Measurements from ENCODE around the gene OTOA.
A peak's percentile ranks its signal among the peaks of the same experiment; 100 is the strongest.
"Not testable (repeated sequence)": the region's sequence is repeated elsewhere in the genome, so short reads cannot be mapped to it uniquely, and the experiment has no call there.

Gene OTOA

DNA sequence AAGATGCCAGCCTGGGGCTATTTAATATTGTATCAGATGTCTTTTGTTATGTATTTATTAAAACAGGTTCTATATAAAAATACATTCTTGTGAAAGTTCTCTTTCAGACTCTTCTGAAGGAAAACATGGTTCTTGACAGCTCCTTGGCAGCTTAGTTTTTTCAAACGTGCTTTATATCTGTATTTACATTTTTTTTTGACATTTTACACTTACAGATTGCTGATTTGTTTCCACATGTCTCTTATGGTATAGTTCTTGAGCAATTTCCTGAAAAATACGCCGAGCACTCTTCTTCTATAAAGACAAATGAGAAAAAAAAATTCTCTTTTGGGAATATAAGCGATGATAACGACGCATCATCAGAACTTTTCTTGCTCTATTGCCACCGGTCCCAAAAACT lies 20.9 kb upstream of the OTOA start:
- no peak for DNase-seq

DNA sequence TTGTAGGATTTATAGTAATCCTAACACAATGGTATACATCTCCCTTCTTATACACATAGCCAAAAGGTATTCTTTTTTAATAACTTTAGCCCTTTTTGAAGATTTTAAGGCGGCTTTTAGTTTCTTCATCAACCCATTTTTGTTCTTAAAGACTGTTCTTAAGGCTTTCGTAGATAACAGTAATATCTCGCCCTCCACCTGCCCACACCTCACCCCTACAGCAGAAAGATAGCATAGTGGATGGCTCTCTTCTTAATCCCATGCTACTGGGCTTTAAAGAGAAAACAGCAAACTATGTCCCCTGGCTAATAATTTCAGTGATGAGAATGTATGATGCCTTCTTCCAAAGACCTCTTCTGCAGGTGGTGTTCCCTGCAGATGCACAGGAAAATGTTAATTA lies 20.0 kb upstream of the OTOA start:
- DNase-seq: no peak

DNA sequence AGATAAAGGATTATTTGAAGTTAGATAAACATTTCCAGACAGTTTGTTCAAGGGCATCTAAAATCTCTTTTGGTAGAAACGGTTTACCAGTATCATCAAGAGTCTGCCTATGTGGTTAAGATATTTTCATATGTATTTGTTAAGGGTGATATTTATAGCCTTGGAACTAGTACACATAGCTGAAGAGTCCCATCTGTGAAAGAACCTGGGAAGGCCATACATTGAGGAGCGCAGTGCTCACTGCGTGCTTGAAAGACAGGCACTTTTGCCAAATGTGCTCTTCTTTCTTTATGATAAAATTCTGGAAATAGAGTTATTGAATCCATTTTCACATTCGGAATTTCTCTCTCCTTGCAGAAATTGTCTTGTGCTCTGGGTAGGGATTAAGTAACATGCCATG lies 19.1 kb upstream of the OTOA start:
- DNase-seq: no peak

DNA sequence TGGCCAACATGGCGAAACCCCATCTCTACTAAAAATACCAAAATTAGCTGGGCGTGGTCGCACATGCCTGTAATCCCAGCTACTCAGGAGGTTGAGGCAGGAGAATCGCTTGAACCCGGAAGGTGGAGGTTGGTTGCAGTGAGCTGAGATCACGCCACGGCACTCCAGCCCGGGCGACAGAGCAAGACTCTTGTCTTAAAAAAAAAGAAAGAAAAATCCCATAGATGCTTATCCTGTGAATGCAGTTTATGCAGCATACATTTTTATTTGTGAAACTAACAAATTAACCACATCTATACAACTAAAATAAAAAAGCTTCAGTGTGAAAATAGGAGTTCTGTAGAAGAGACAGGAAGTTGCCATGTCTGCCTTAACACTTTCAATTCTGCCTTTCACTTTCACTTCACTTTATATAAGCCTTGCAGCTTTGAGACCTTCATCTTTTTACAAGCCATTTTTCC lies 18.5 kb upstream of the OTOA start:
- no peak for DNase-seq

DNA sequence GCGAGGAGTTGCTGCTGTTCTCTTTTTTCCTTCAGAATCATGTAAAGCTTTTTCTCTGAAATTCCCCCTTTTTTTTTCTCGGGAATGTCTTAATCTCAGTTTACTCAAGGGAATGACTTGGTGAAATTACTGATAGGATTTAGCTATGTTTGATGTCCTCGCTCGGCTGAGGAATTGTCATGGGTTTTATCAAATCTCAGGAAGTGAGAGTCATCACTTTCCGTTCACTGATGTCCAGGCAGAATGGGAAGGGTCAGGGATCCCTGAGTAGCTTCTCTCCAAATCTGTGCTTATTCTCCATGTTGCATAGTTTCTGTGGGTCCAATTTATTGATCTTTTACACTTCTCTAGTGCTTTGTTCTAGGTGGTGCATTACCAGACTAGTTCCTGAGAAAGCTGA lies 17.7 kb upstream of the OTOA start:
- no peak for DNase-seq

DNA sequence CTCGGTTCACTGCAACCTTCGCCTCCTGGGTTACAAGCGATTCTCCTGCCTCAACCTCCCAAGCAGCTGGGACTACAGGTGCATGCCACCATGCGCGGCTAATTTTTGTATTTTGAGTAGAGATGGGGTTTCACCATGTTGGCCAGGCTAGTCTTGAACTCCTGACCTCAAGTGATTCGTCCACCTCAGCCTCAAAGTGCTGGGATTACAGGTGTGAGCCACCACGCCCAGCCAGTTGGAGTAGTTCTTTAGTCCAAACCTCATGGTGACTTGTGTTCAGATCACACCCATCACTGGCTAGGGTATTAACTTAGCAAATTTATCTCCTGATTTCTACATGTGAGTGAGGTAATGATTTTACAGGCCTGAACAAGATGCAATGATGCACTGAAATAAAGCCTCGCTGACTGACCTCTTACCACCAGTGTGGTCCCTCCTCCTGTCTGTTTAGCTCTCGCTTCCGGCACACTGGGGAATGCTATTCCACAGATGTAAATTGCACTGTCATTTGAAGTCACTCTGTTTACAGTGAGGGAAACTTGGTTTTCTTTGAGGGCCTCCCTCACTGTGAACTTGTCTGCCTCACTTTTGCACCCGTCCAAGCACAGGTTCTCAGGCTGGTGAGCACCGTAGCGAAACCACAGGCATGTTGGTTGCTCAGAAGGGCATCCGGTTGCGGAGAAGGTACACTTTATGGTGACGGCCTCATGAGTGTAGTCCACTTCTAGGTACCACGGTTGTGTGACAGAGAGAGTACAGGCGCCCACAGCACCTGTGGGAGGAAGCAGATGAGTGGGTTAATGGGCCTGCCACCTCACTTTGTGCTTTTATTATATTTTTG lies 16.8 kb upstream of the OTOA start:
- DNase-seq: no peak

DNA sequence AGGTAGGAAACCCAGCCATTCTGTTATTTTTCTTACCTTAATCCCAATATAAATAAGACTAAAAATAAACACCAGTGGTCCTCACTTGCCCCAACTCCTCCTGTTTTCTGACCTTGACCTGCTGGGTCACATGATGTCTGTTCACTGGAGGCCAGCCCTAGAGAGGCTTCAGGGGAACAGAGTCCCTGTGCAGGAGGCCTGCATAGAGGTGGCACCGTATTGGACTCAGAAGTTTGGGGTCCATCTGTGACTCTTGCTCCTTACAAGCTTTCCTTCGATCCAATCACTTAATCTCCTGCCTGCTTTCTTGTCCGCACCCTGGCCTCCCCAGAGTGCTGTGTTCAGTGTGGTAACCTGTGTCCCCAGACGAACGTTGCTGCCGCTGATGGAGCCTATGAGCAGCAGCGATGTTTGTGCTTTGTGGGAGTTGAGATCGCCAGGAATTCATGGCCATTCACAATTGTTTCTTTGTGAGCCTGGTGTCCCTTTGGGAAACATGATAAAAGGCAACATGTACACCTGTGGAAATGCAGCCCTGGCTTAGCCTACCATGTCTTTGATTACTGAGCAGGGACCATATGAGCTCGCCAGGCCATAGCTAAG lies 16.1 kb upstream of the OTOA start:
- no peak for DNase-seq

DNA sequence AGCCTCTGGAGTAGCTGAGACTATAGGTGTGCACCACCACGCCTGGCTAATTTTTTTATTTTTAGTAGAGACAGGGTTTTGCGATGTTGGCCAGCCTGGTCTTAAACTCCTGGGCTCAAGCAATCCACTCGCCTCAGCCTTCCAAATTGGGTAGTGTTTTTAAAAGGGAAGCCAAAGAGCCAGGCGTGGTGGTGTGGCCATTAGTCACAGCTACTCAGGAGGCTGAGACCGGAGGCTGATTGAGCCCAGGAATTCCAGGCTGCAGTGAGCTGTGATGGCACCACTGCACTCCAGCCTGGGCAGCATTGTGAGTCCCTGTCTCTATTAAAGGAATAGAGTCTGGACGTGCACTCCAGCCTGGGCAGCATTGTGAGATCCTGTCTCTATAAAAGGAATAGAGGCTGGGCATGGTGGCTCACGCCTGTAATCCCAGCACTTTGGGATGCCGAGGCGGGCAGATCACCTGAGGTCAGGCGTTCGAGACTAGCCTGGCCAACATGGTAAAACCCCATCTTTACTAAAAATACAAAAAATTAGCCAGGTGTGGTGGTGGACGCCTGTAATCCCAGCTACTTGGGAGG lies 13.9 kb upstream of the OTOA start:
- not testable (repeated sequence) for DNase-seq

DNA sequence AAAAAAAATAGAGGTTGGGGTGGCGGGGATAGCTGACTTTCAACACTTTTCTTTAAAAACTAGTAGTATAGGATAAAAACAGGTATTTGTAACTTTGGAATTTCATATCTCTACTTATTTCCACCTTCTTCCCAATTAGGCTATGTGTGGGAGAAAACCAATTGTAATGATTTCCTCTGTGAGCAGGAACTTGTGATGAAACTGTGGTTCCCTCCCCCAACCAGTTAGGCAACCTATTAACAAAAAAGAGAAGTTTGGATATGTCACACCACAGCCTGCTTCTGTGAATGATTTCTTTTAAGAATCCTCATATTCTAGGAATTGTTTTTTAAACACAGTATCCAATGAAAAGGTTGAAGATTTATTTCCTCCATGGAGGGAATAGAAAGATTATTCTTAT lies 13.2 kb upstream of the OTOA start:
- DNase-seq: no peak

DNA sequence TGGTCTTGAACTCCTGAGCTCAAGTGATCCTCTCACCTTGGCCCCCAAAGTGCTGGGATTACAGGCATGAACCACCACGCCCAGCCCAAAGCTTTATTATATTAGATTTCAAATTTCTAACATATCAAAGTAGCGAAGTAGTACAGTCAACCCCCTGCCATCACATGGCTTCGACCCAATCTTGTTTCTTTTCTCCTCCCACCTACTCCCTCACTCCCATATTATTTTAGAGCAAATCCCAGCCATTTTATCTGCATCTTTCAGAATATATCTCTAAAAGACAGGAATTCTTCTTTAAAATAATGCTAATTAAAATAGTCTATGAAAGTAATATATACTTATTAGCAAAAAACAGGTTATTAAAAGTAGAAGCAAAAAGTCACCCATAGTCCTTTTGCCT lies 12.3 kb upstream of the OTOA start:
- DNase-seq: no peak

DNA sequence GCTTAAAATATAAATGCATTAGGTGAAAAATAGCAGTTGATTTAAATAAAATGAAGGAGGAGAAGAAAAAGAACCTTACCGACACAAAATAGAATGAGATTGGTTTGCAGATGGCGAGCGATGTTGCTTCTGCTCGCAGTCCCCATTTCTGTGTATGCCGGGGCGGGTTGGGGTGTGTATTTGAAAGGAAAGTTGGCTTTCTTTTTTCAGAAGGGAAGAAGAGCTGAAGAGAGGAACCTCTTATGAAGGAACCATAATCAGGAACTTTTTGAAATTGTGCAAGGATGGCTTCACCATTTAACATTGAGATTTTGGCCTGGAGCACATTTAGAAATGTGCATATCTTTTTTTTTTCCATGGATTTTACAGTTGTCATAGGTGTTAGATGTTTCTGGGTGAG lies 11.3 kb upstream of the OTOA start, which contains the start of gene IGSF6:
TSS of gene IGSF6 (minus strand) at position 156 of the 400 bp plus-strand sequence. CDS start at position 146, 10 bp downstream.
- no peak for DNase-seq

DNA sequence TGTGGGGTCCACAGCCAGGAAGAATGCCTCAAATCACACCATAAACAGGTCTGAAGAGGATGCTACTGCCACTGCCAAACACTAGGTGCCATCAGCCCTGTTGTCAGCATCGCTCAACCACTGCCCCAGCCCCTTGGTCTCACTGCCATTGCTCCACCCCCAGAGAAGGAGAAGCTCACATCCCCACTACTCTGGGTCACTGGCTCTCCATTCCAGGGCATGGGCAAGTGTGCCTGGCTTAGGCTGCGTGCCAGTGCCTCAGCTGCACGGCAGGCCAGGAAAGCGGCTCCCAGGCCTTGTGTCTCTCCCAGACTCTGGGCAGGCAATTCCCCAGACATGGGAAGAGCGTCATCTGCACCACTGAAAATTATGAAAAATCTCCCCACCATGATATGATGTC lies 10.2 kb upstream of the OTOA start:
- no peak for DNase-seq

DNA sequence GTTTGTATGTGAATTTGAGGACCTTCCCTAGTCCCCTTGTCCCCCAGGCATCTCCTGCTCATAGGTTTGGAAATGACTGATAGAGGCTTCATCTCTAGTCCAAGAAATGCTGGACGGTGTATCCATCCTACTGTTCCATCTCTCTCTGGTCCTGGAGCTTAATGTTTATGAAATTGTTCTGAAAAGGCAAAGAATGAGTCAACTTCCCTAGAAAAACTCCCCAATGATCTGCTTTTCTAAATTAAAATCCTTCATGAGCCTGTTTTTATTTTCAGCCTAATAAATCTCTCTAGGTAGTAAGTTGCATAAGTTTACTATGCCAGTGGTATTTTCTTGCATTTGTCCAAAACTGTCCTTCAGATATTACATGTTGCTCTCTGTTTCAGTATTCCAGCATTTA lies 9.3 kb upstream of the OTOA start:
- DNase-seq: no peak

DNA sequence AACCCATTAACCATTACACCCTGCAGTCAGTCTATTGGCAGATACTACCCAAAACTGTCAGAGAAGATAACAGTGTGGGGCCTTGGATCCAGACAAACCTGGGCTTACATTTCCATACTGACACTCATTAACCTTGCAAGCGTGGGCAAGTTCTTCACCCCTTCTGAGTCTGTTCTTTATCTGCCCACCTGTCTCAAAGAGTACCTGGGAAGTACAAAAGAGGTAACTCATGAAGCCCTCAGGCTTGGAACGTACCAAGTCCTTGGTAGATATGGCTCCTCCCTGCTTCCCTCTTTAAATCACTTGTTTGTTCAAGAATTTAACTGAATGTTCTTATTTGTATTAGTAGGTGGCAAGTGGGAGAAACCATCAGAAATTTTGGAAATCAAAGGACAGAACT lies 8.9 kb upstream of the OTOA start:
- DNase-seq: no peak

DNA sequence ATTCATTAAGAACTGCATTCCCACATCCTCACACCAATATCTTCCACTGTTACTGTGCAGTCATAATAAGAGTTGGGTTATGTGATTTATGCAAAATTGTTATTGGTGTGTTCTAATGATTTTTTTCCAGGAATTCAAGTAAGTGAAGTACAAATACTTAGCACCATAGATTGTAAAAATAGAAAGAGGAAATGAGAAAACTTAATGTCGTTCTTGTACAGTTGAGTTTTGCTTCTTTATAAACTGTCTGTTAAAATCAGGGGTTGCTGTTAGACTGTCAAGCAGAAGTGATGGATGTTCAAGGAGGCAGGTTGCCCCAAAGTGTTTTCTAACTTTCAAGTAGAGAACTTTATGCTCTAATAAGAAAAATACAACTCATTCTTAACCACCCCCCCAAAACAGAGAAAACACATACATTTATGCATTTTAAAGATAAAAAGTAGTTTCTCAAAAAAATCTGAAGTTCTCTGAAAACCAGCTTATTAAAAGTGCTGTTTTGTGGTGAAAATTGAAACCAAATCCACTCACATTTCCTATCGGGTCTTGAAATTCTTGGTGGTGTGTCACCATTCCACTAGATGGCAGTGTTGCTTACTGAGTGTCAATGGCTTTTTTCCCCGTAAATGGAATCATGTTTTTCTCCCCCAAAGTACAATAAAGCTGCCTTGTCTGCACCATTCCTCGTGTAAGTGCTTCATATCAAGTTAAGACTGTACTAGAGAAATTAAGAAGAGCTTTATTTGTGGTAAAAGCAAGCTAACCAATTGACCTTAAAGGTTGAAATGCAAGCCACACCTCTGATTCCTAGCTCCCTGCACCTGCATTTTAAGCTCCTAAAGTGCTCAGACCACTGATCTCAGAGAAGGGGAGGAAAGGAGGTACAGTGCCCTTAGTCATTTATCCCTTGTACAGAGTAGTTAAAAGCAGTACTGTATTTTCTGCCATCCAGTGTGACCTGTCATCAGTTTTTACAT lies 6.7 kb upstream of the OTOA start:
- peak; percentile 37 for DNase-seq

DNA sequence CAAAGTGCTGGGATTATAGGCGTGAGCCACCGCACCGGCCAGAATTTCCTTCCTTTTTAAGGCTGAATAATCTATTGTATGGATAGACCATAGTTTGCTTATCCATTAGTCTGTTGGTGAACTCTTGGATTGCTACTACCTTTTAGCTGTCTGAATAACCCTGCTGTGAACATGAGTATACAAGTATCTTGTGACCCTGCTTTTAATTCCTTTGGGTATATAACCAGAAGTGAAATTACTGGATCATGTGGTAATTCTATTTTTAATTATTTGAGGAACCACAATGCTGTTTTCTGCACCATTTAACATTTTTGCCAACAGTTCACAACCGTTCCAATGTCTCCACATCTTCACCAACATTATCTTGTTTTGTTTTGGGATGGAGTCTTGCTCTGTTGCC lies 4.6 kb upstream of the OTOA start:
- DNase-seq: no peak

DNA sequence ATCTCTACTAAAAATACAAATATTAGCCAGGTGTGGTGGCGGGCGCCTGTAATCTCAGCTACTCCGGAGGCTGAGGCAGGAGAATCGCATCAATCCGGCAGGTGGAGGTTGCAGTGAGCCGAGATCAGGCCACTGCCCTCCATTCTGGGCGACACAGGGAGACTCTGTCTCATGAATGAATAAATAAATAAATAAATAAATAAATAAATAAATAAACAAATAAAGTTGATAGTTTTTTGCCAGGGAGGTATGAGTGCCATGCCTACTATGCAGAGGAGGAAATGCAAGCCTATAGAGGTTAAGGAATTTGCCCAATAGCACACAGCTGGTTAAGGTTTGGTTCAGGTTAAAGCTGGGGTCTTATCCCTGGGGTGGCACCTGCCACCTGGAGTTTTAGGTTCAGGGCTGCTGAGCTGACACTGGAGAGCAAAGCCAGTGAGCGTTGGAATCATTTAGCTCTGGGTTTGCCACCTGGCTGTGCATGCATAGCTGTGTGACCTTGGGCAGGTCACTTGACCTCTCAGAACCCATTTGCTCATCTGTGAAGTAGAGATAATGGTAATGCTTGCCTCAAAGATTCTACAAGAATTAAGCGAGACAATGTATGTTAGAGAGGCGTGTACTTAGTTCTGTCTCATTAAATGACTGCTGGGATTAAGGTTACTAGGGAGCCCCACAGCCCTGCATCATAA lies 1.2 kb downstream of the OTOA start:
- DNase-seq: no peak

DNA sequence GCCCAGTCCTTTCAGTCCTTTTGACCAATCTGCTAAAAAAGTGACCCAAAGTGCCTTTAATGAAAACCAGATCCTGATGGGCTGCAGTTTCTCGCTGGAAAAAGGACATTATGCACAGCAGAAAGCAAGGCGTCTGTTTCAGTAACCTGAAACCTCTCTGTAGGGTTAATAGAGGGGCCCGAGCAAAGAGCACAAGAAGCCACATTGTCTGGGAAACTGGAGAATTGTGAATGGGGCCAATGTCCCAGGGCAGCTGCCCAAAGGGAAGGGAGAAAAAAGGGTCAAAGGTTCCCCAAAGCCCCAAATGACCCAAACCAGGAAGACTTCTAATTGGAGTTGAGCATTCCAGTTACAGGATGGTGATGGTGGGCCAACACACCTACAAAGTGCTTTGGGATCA lies 3.0 kb downstream of the OTOA start:
- DNase-seq: no peak

DNA sequence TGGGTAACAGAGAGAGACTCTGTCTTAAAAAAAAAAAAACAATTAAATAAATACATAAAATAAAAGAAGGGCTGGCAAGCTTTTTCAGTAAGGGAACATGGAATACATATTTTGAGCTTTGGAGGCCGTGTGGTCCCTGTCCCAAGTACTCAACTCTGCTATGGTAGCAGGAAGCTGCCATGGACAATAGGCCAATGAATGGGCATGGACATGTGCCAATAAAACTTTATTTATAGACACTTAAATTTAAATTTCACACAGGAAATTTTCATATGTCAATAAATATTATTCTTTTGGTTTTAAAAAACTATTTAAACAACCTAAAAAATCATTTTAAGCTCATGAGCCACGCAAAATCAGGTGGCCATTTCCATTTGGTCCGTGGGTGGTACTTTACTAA lies 3.8 kb downstream of the OTOA start:
- no peak for DNase-seq

DNA sequence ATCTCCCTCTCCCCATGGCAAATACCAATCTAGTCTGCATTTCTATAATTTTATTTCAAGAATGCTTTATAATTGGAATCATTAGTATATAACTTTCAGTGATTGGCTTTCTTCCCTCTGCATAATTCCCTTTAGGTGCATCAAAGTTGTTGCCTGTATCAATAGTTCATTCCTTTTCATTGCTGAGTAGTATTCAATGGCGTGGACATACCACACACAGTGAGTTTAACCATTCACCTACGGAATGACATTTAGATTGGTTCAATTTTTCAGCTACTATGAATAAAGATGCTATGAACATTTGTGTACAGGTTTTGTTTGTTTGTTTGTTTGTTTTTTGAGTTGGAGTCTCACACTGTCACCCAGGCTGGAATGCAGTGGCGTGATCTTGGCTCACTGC lies 9.7 kb downstream of the OTOA start:
- no peak for DNase-seq

DNA sequence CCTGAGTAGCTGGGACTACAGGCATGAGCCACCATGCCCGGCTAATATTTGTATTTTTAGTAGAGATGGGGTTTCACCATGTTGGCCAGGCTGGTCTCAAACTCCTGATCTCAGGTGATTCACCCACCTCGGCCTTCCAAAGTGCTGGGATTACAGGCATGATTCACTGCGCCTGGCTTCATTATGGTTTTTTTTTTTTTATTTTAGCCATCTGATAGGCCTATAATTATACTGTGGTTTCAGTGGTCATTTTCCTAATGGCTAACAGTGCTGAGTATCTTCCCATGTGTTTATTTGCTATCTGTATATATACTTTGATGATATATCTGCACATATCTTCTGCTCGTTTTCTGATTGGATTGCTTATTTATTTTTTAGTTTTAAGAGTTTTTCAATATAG lies 10.7 kb downstream of the OTOA start:
- not testable (repeated sequence) for DNase-seq

DNA sequence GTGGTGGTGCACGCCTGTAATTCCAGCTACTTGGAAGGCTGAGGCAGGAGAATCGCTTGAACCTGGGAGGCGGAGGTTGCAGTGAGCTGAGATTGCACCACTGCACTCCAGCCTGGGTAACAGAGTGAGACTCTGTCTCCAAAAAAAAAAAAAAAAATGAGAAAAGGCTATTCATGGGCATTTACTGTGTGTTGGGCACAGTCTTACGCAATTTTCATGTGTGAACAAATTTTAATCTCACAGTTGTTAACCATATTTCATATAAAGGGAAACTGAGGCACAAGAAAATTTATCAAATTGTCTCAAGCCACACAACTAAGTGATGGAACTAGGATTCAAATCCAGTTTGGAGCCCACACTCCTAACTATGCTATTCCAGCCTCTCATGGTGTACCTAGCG lies 16.9 kb downstream of the OTOA start:
- DNase-seq: not testable (repeated sequence)

Data from NCI-H345 (cell line).